Transverse colon (tissue), 4 donors: ENCODE data around the gene NPAS3. TPM values are rescaled to one million over a fixed set of nuclear protein-coding genes. Genes with fewer than 3 reads are reported as not detected.

Experiments used
- DNase-seq: peaks from one replicate; pipeline ENCODE4 v3.0.0-alpha.2; 2019
- H3K27ac ChIP-seq, 4 donors: fragments of 200-600 bp; sonication (generic); 2 replicates each; pipeline ENCODE4 v1.5.1; 2016 to 2018; ENCODE audit warnings: inconsistent platforms in 4 of 4
- H3K27me3 ChIP-seq: fragments of 200-600 bp; sonication (generic); 2 replicates; pipeline ENCODE4 v1.5.1; 2017; ENCODE audit warnings: inconsistent platforms
- H3K36me3 ChIP-seq, 4 donors: fragments of 200-600 bp; sonication (generic); 2 replicates each; pipeline ENCODE4 v1.5.1; 2017 to 2019; ENCODE audit warnings: inconsistent platforms in 4 of 4
- H3K4me1 ChIP-seq, 4 donors: fragments of 200-600 bp; sonication (generic); 2 replicates each; pipeline ENCODE4 v1.5.1; 2017 to 2020; ENCODE audit warnings: inconsistent platforms in 4 of 4
- H3K4me3 ChIP-seq, 4 donors: fragments of 200-600 bp; sonication (generic); 1 replicate in 1 of 4; 2 replicates in 3 of 4; pipeline versions ENCODE4 v1.5.1 to v1.6.1; 2017 to 2019; ENCODE audit warnings: inconsistent platforms in 4 of 4
- H3K9me3 ChIP-seq, 2 donors: fragments of 200-600 bp; sonication (generic); 2 replicates each; pipeline ENCODE4 v1.5.1; 2017 to 2019; ENCODE audit warnings: inconsistent platforms in 2 of 2
- CTCF ChIP-seq, 5 experiments: fragments of 200-600 bp in 3 of 5; fragments of 450-650 bp in 2 of 5; sonication (generic) in 3 of 5; IDR thresholded peaks; 1 replicate in 2 of 5; 2 replicates in 3 of 5; pipeline ENCODE4 v1.5.1; 2016 to 2017; ENCODE audit warnings: antibody characterized with exemption in 5 of 5, inconsistent platforms in 3 of 5, mild to moderate bottlenecking in 2 of 5, moderate library complexity in 1 of 5
- EP300 ChIP-seq: sonication (generic); formaldehyde crosslinking; IDR thresholded peaks from one replicate; pipeline ENCODE4 v1.6.1; 2017; ENCODE audit warnings: antibody characterized with exemption, low read depth
- POLR2A ChIP-seq: fragments of 450-650 bp; IDR thresholded peaks from one replicate; pipeline ENCODE4 v1.6.1; 2016; ENCODE audit warnings: antibody characterized with exemption, mild to moderate bottlenecking, moderate library complexity
- POLR2AphosphoS5 ChIP-seq, 3 donors: sonication (generic); formaldehyde crosslinking; IDR thresholded peaks; one replicate each; pipeline ENCODE4 v1.6.1; 2016; ENCODE audit warnings: antibody characterized with exemption in 3 of 3
- WGBS, 2 donors: methylation state at CpG; one replicate each; pipeline ENCODE4 v1.1.5; 2018; ENCODE audit warnings: low coverage in 1 of 2; 5-methylcytosine and 5-hydroxymethylcytosine counted together
- in situ Hi-C, 4 donors: fragments of 200-750 bp; cut with MboI; loops; one replicate each; pipeline versions ENCODE4 v1.15.0 to v1.15.1; 2017; ENCODE audit warnings: low sequenced_read_pairs in 3 of 4, low pct_ligation_motif_present in 1 of 4, low pct_unique_long_range_greater_than_20kb in 1 of 4
- intact Hi-C: fragments of 100-400 bp; cut with DNase I; formaldehyde crosslinking; loops from one replicate; pipeline ENCODE4 v1.15.1; 2023; ENCODE audit warnings: low total_unique reads
- total RNA-seq, 4 donors: library from RNA; depleted of rRNA; stranded (reverse); fragments of >200 nt; gene quantifications; one replicate each; pipeline ENCODE4 v1.1.0, GENCODE V29; 2016

The NPAS3 gene
- total RNA-seq, 4 donors from 2014 or later, result 0.96 to 6.4 (median 1.8) TPM

GRCh38 chr14:33679461-33680225, 741.0 kb downstream of the NPAS3 start:
- Histone ChIP-seq H3K36me3 (no peaks in the 10 kb centered on the region), H3K4me1 (no peaks in the 10 kb centered on the region), H3K27me3 (no peaks in the 10 kb centered on the region), H3K4me3 (no peak overlapping the region), H3K27ac (no peak overlapping the region), H3K9me3 (no peaks in the 10 kb centered on the region)
- intact Hi-C loops (no loop called here), in situ Hi-C loops (no loop called here)
- no peak for TF ChIP-seq POLR2A
- TF ChIP-seq EP300, result no peak
- no peak for TF ChIP-seq POLR2AphosphoS5 (IDR thresholded peaks at IDR 0.05)
- no peak for TF ChIP-seq CTCF (IDR thresholded peaks at IDR 0.05)
- DNase-seq, result no peak
- 65 to 73% methylated on average over 3 of the region's 3 CpGs for WGBS, 2 donors

GRCh38 chr14:33680873-33681272, 742.2 kb downstream of the NPAS3 start:
- no peaks in the 10 kb centered on the region for H3K36me3 ChIP-seq
- no peak for DNase-seq
- in situ Hi-C loops (no loop called here), intact Hi-C loops (no loop called here)
- no peaks in the 10 kb centered on the region for H3K27me3 ChIP-seq
- H3K4me1 ChIP-seq, result no peaks in the 10 kb centered on the region
- WGBS, 2 donors, result 83 to 91% methylated on average over 6 of the region's 6 CpGs
- no peak overlapping the region for H3K27ac ChIP-seq
- H3K4me3 ChIP-seq, result no peak overlapping the region
- H3K9me3 ChIP-seq, result no peaks in the 10 kb centered on the region
- TF ChIP-seq POLR2A (no peak), CTCF (IDR thresholded peaks at IDR 0.05) (no peak), EP300 (no peak), POLR2AphosphoS5 (IDR thresholded peaks at IDR 0.05) (no peak)

GRCh38 chr14:33682760-33683159, 744.1 kb downstream of the NPAS3 start:
- H3K36me3 ChIP-seq, result no peaks in the 10 kb centered on the region
- in situ Hi-C loops (no loop called here), intact Hi-C loops (no loop called here)
- peak; percentile 9 for DNase-seq
- TF ChIP-seq EP300 (no peak), POLR2AphosphoS5 (IDR thresholded peaks at IDR 0.05) (no peak), CTCF (IDR thresholded peaks at IDR 0.05) (no peak), POLR2A (no peak)
- no peak overlapping the region for H3K4me3 ChIP-seq
- WGBS, 2 donors, result 70% methylated on average over 4 of the region's 4 CpGs; no CpG with 5 or more reads in 1 of the 2 donors
- H3K4me1 ChIP-seq, result no peaks in the 10 kb centered on the region
- H3K27me3 ChIP-seq, result no peaks in the 10 kb centered on the region
- no peaks in the 10 kb centered on the region for H3K9me3 ChIP-seq
- no peak overlapping the region for H3K27ac ChIP-seq

GRCh38 chr14:33685026-33685425, 746.3 kb downstream of the NPAS3 start:
- TF ChIP-seq POLR2A (no peak), CTCF (IDR thresholded peaks at IDR 0.05) (no peak), POLR2AphosphoS5 (IDR thresholded peaks at IDR 0.05) (no peak), EP300 (no peak)
- in situ Hi-C loops, result no loop called here
- WGBS, 2 donors, result 88 to 93% methylated on average over 7 to 9 of the region's 9 CpGs
- Histone ChIP-seq H3K9me3 (no peaks in the 10 kb centered on the region), H3K4me3 (no peak overlapping the region), H3K36me3 (no peaks in the 10 kb centered on the region), H3K27ac (no peak overlapping the region), H3K27me3 (no peaks in the 10 kb centered on the region), H3K4me1 (no peaks in the 10 kb centered on the region)
- no peak for DNase-seq
- intact Hi-C loops, result no loop called here
